HUES48 (cell line): ENCODE data around the gene DOCK3.
"Not testable (repeated sequence)": the region's sequence is repeated elsewhere in the genome, so short reads cannot be mapped to it uniquely, and the experiment has no call there.

ENCODE experiments used
- H3K27ac ChIP-seq: one replicate; pipeline ENCODE4 v1.7.0; 2013; ENCODE audit warnings: low read depth, low read length, inconsistent platforms
- H3K27me3 ChIP-seq: 2 replicates; pipeline ENCODE4 v1.6.1; 2013; ENCODE audit warnings: mild to moderate bottlenecking, low read length; ENCODE audit not compliant: control insufficient read depth, insufficient read depth
- H3K36me3 ChIP-seq: 2 replicates; pipeline ENCODE4 v1.6.1; 2013; ENCODE audit warnings: low read length; ENCODE audit not compliant: control insufficient read depth, insufficient read depth
- H3K4me1 ChIP-seq: 2 replicates; pipeline ENCODE4 v1.6.1; 2013; ENCODE audit warnings: mild to moderate bottlenecking, low read length; ENCODE audit not compliant: control insufficient read depth, insufficient read depth
- H3K4me3 ChIP-seq: 2 replicates; pipeline ENCODE4 v1.5.1; 2013; ENCODE audit warnings: mild to moderate bottlenecking, low read depth, low read length
- H3K9ac ChIP-seq: 2 replicates; pipeline ENCODE4 v1.6.1; 2013; ENCODE audit warnings: mild to moderate bottlenecking, low read depth, low read length, moderate library complexity
- H3K9me3 ChIP-seq: 2 replicates; pipeline ENCODE4 v1.6.1; 2013; ENCODE audit warnings: low read length; ENCODE audit not compliant: control insufficient read depth, insufficient read depth

DOCK3 gene

DNA sequence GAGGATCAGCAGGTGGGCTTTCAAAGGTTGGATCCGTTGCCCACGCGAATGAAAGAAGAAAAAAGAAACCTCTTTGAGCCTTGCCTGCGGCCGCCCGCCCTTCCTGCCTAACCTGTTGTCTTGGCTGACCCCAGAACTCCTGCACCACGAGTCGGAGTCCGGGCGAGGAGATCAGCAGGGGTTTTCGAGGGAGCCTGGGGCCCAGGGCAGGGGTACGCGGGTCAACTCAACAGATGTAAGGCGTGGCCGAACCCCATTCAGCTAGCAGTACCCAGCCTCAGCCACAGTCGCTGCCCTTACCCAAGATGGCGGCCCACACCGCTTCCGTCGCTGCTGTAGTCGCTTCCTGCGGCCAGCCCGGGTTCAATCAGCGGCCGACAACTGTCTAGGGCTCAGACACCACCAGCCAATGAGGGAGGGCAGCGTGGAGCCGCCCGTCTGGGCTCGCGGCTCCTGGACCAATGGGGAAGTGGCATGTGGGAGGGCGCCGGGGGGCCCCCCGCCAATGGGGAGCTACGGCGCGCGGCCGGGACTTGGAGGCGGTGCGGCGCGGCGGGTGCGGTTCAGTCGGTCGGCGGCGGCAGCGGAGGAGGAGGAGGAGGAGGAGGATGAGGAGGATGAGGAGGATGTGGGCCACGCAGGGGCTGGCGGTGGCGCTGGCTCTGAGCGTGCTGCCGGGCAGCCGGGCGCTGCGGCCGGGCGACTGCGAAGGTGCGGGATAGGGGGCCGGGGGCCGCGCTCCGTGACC, 710.2 kb downstream of the DOCK3 start, which contains the start of gene MANF:
MANF (plus strand) TSS at position 566 of the 748 bp plus-strand sequence; CDS start at position 618, 52 bp downstream.
- H3K9me3 ChIP-seq: no peaks in the 10 kb centered on the region
- H3K4me3 ChIP-seq: peak within 1 kb of the TSS; percentile 95
- H3K27me3 ChIP-seq: no peaks in the 10 kb centered on the region
- peak within 1 kb of the TSS; percentile 93 for H3K9ac ChIP-seq
- H3K4me1 ChIP-seq: peaks cover 21% of the 10 kb centered on the region
- H3K27ac ChIP-seq: peak within 1 kb of the TSS; percentile 99
- peaks cover 38% of the 10 kb centered on the region for H3K36me3 ChIP-seq

DNA sequence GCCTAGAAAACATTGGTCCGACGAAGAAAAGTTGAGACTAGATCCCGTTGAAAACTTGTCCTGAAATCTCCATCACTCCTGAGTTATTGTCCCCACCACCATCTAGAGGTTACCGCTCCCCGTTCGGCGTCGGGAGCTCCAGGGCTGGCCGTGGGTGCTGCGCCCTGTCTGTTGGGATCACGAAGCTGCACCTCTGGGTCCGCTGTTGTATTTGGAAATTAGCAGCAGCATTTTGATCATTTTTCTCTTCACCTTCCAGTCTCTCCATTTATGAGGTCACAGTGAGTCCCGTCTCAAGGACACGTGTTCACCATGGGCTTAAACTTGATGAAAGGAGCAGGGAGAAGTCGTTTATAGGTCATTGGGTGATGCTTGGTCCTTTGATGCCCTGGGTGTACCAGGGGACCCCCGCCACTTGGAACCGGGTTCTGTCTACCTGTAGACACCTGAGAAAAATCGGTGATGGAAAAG, 710.9 kb downstream of the DOCK3 start:
- Histone ChIP-seq H3K27me3 (no peaks in the 10 kb centered on the region), H3K4me3 (peak overlapping the region; percentile 95), H3K9ac (peak overlapping the region; percentile 81), H3K4me1 (peaks cover 26% of the 10 kb centered on the region), H3K27ac (peak overlapping the region; percentile 75), H3K9me3 (no peaks in the 10 kb centered on the region), H3K36me3 (peaks cover 46% of the 10 kb centered on the region)

DNA sequence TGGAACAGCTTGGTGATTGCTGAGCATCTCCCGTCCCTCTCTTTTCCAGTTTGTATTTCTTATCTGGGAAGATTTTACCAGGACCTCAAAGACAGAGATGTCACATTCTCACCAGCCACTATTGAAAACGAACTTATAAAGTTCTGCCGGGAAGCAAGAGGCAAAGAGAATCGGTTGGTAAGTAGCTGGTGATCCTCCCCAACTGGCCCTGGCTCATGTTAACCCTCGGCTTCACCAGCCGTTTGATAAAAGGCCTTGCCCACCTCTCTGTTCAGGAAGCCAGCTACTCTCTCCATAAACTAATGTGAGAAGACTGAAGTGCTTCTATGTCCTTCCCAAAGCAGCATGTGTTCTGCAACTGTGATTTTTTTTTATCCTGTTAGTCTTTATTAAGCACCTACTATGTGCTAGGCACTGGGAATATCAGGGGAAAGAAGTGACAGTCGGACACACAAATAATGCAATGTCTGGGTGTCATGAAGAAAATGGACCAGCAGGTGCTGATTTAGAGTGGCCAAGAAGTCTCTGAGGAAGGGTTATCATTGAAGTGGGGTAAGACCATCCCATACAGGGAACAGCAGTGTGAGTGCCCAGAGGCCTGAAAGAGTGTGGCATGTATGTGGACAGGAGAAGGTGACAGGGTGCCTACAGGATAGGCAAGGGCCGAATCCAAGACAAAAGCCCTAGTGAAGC, 711.6 kb downstream of the DOCK3 start:
- peaks cover 27% of the 10 kb centered on the region for H3K4me1 ChIP-seq
- no peaks in the 10 kb centered on the region for H3K27me3 ChIP-seq
- H3K36me3 ChIP-seq: peaks cover 46% of the 10 kb centered on the region
- no peaks in the 10 kb centered on the region for H3K9me3 ChIP-seq
- peak overlapping the region; percentile 95 for H3K4me3 ChIP-seq
- peak overlapping the region; percentile 81 for H3K9ac ChIP-seq
- H3K27ac ChIP-seq: peak overlapping the region; percentile 18

DNA sequence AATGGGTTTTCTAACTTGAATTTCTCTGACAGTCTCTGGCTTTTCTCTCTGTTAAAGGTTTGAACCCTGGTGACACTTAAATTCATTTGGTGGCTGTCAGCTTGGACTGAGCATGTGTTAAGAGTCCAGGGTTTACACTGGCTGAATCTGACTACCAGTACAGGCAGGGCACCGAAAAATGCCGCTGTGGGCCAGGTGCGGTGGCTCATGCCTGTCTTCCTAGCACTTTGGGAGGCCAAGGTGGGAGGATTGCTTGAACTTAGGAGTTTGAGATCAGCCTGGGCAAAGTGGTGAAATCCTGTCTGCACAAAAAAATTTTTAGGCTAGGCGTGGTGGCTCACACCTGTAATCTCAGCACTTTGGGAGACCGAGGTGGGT, 712.1 kb downstream of the DOCK3 start:
- H3K9me3 ChIP-seq: no peaks in the 10 kb centered on the region
- H3K4me3 ChIP-seq: peak overlapping the region; percentile 95
- peaks cover 27% of the 10 kb centered on the region for H3K4me1 ChIP-seq
- peaks cover 46% of the 10 kb centered on the region for H3K36me3 ChIP-seq
- no peaks in the 10 kb centered on the region for H3K27me3 ChIP-seq
- H3K9ac ChIP-seq: no peak overlapping the region
- H3K27ac ChIP-seq: peak overlapping the region; percentile 18

DNA sequence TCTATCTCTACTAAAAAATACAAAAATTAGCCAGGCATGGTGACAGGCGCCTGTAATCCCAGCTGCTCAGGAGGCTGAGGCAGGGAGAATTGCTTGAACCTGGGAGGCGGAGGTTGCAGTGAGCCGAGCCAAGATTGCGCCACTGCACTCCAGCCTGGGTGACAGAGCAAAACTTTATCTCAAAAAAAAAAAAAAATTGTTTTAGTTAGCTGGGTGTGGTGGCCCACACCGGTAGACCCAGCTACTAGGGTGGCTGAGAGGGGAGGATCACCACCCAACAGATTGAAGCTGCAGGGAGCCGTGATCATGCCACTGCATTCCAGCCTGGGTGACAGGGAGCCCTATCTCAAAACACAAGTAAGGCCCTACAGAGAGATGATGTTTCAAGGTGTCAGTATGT, 712.6 kb downstream of the DOCK3 start:
- not testable (repeated sequence) for H3K9me3 ChIP-seq, H3K27me3 ChIP-seq, H3K27ac ChIP-seq, H3K4me3 ChIP-seq, H3K9ac ChIP-seq
- H3K4me1 ChIP-seq: peaks cover 31% of the 10 kb centered on the region
- H3K36me3 ChIP-seq: peaks cover 47% of the 10 kb centered on the region

DNA sequence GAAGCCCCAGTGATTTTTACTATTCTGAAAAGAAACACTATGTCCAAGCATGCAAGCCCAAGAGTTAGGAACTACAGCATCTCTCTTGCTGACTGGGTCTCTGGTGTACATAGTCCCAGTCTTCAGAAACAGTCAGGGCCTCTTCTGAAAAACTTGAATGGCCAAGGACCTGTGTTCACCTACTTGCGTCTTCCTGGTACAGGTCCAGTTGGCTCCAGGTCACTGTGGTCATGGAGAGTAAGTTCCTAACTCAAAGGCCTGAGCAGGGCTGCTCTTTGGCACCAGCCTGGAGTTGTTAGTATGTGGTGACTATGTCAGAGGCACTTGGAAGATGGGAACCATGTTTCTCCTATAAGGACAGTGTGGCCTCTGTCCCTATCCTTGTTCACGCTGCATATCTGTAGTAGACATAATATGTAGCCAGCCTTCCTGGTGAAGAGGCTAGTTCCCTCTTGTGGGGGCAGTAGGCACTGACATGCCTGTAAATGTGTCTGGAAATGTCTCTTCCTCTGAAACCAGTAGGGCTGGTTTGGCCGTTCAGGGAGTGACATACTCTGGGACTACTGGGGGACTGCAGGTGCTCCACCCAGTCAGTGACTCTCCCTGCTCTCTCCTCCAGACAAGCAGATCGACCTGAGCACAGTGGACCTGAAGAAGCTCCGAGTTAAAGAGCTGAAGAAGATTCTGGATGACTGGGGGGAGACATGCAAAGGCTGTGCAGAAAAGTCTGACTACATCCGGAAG, 713.7 kb downstream of the DOCK3 start:
- Histone ChIP-seq H3K36me3 (peaks cover 59% of the 10 kb centered on the region), H3K9me3 (no peaks in the 10 kb centered on the region; the same call in 1 of the 2 replicates), H3K27ac (peak overlapping the region; percentile 50), H3K27me3 (no peaks in the 10 kb centered on the region), H3K4me1 (peaks cover 31% of the 10 kb centered on the region), H3K9ac (no peak overlapping the region), H3K4me3 (no peak overlapping the region)

DNA sequence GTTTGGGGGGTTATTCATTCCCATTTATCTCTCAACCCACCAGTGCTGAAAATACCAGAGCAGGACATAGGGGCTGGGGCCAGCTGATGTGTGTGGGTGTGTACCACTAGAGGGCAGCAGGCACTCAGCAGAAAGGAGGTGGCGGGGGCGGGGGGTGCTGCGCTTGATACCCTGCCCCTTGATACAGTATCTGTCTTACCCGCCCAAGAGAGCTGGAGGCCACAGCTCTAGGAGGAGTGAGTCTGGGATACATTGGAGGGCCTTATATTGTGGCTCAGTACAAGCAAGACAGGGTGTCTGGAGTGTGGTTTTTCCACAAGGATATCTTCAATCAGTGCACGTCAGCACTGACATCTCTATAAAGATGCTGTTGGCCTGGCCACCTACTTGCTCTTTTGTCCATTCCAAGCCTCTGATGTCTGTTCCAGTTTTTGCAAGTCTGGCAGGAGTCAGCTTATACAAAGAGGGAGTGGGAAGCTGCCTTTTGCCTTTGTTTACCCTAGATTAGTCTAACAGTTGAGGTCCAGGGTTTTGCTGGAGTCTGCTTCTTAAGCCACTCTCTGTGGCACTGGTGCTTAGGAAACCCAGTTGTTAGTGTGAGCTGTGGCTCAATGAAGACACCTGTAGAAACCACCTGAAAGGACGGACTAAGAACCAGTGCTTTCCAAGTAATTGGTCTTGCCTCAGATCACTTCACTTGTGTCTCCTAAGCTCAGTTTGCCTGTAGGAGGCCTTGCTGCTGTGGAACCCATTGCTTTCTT, 714.9 kb downstream of the DOCK3 start:
- no peak overlapping the region for H3K4me3 ChIP-seq
- H3K9ac ChIP-seq: no peak overlapping the region
- no peaks in the 10 kb centered on the region; the same call in 1 of the 2 replicates for H3K9me3 ChIP-seq
- H3K27me3 ChIP-seq: no peaks in the 10 kb centered on the region
- H3K36me3 ChIP-seq: peaks cover 70% of the 10 kb centered on the region
- peaks cover 25% of the 10 kb centered on the region for H3K4me1 ChIP-seq
- no peak overlapping the region for H3K27ac ChIP-seq

- peaks cover 79% of the 10 kb centered on the region for H3K36me3 ChIP-seq
- H3K27ac ChIP-seq: peak overlapping the region; percentile 62
- peak overlapping the region; percentile 11; the same call in 1 of the 2 replicates for H3K9ac ChIP-seq
- H3K4me1 ChIP-seq: peaks cover 25% of the 10 kb centered on the region
- H3K4me3 ChIP-seq: peak overlapping the region; percentile 32
- H3K27me3 ChIP-seq: no peaks in the 10 kb centered on the region
- no peaks in the 10 kb centered on the region; the same call in 1 of the 2 replicates for H3K9me3 ChIP-seq
Measured at GRCh38 chr3:51390246-51391074, 715.7 kb downstream of the DOCK3 start.

- H3K4me1 ChIP-seq: peaks cover 23% of the 10 kb centered on the region
- peak within 1 kb of the TSS; percentile 87 for H3K27ac ChIP-seq
- H3K9me3 ChIP-seq: no peaks in the 10 kb centered on the region; the same call in 1 of the 2 replicates
- H3K4me3 ChIP-seq: peak within 1 kb of the TSS; percentile 80
- peak within 1 kb of the TSS; percentile 95 for H3K9ac ChIP-seq
- H3K27me3 ChIP-seq: no peaks in the 10 kb centered on the region
- peaks cover 82% of the 10 kb centered on the region for H3K36me3 ChIP-seq
Measured at GRCh38 chr3:51391075-51391565, 716.4 kb downstream of the DOCK3 start, which contains the start of gene RBM15B. TSS of gene RBM15B (plus strand) at chr3:51391285. CDS start at chr3:51391400, 115 bp downstream.
